ENCODE results near the gene KHDRBS1.
"Not testable (repeated sequence)": the region's sequence is repeated elsewhere in the genome, so short reads cannot be mapped to it uniquely, and the experiment has no call there.

Gene KHDRBS1

GRCh38 chr1:31987135-31987619 lies 26.5 kb upstream of the KHDRBS1 start:
- H3K4me3 ChIP-seq (ENCODE audit: low read length), result no peak overlapping the region
- peaks cover 24% of the 10 kb centered on the region for H3K4me1 ChIP-seq (ENCODE audit: control insufficient read depth, insufficient read depth, low read length)
- no peaks in the 10 kb centered on the region for H3K36me3 ChIP-seq (ENCODE audit: control insufficient read depth, insufficient read depth, low read length, severe bottlenecking)
- no peak for DNase-seq (ENCODE audit: low read depth)
- no peaks in the 10 kb centered on the region for H3K27me3 ChIP-seq (replicated peaks; ENCODE audit: control insufficient read depth, insufficient read depth, low read length)
- no peak overlapping the region for H3K9ac ChIP-seq (ENCODE audit: low read length)
- H3K9me3 ChIP-seq (ENCODE audit: control insufficient read depth, low read length), result no peaks in the 10 kb centered on the region

- Histone ChIP-seq H3K9ac (ENCODE audit: low read length) (no peak overlapping the region), H3K9me3 (ENCODE audit: control insufficient read depth, low read length) (no peaks in the 10 kb centered on the region), H3K4me3 (ENCODE audit: low read length) (no peak overlapping the region), H3K4me1 (ENCODE audit: control insufficient read depth, insufficient read depth, low read length) (peaks cover 18% of the 10 kb centered on the region), H3K27me3 (replicated peaks; ENCODE audit: control insufficient read depth, insufficient read depth, low read length) (no peaks in the 10 kb centered on the region), H3K36me3 (ENCODE audit: control insufficient read depth, insufficient read depth, low read length, severe bottlenecking) (no peaks in the 10 kb centered on the region)
- DNase-seq (ENCODE audit: low read depth), result no peak
Observed at GRCh38 chr1:31989964-31990363, 23.7 kb upstream of the KHDRBS1 start.

GRCh38 chr1:31991182-31991581 lies 22.5 kb upstream of the KHDRBS1 start:
- H3K36me3 ChIP-seq (ENCODE audit: control insufficient read depth, insufficient read depth, low read length, severe bottlenecking), result no peaks in the 10 kb centered on the region
- H3K4me3 ChIP-seq (ENCODE audit: low read length), result peak overlapping the region; percentile 53
- H3K9me3 ChIP-seq (ENCODE audit: control insufficient read depth, low read length), result no peaks in the 10 kb centered on the region
- peak overlapping the region; percentile 64 for H3K9ac ChIP-seq (ENCODE audit: low read length)
- DNase-seq (ENCODE audit: low read depth), result peak; percentile 11
- H3K27me3 ChIP-seq (replicated peaks; ENCODE audit: control insufficient read depth, insufficient read depth, low read length), result no peaks in the 10 kb centered on the region
- H3K4me1 ChIP-seq (ENCODE audit: control insufficient read depth, insufficient read depth, low read length), result peaks cover 15% of the 10 kb centered on the region

- Histone ChIP-seq H3K36me3 (ENCODE audit: control insufficient read depth, insufficient read depth, low read length, severe bottlenecking) (no peaks in the 10 kb centered on the region), H3K9me3 (ENCODE audit: control insufficient read depth, low read length) (no peaks in the 10 kb centered on the region), H3K4me3 (ENCODE audit: low read length) (no peak overlapping the region), H3K9ac (ENCODE audit: low read length) (no peak overlapping the region), H3K27me3 (replicated peaks; ENCODE audit: control insufficient read depth, insufficient read depth, low read length) (no peaks in the 10 kb centered on the region), H3K4me1 (ENCODE audit: control insufficient read depth, insufficient read depth, low read length) (peaks cover 15% of the 10 kb centered on the region)
- no peak for DNase-seq (ENCODE audit: low read depth)
Observed at GRCh38 chr1:31995263-31995662, 18.4 kb upstream of the KHDRBS1 start.

GRCh38 chr1:31996121-31996520 lies 17.5 kb upstream of the KHDRBS1 start:
- H3K9ac ChIP-seq (ENCODE audit: low read length); H3K4me3 ChIP-seq (ENCODE audit: low read length); DNase-seq (ENCODE audit: low read depth): not testable (repeated sequence)

GRCh38 chr1:32001863-32002262 lies 11.8 kb upstream of the KHDRBS1 start:
- Histone ChIP-seq H3K4me3 (ENCODE audit: low read length) (no peak overlapping the region), H3K4me1 (ENCODE audit: control insufficient read depth, insufficient read depth, low read length) (peaks cover 2% of the 10 kb centered on the region), H3K9me3 (ENCODE audit: control insufficient read depth, low read length) (no peaks in the 10 kb centered on the region), H3K36me3 (ENCODE audit: control insufficient read depth, insufficient read depth, low read length, severe bottlenecking) (no peaks in the 10 kb centered on the region), H3K27me3 (replicated peaks; ENCODE audit: control insufficient read depth, insufficient read depth, low read length) (no peaks in the 10 kb centered on the region), H3K9ac (ENCODE audit: low read length) (no peak overlapping the region)
- no peak for DNase-seq (ENCODE audit: low read depth)

More at GRCh38 chr1:31996121-31996520, 17.5 kb upstream of the KHDRBS1 start:
- not testable (repeated sequence) for H3K27me3 ChIP-seq (replicated peaks; ENCODE audit: control insufficient read depth, insufficient read depth, low read length); H3K4me1 ChIP-seq (ENCODE audit: control insufficient read depth, insufficient read depth, low read length); H3K36me3 ChIP-seq (ENCODE audit: control insufficient read depth, insufficient read depth, low read length, severe bottlenecking); H3K9me3 ChIP-seq (ENCODE audit: control insufficient read depth, low read length)

GRCh38 chr1:32002285-32002684 lies 11.4 kb upstream of the KHDRBS1 start:
- H3K36me3 ChIP-seq (ENCODE audit: control insufficient read depth, insufficient read depth, low read length, severe bottlenecking); H3K9ac ChIP-seq (ENCODE audit: low read length); H3K4me1 ChIP-seq (ENCODE audit: control insufficient read depth, insufficient read depth, low read length); H3K9me3 ChIP-seq (ENCODE audit: control insufficient read depth, low read length); H3K27me3 ChIP-seq (replicated peaks; ENCODE audit: control insufficient read depth, insufficient read depth, low read length); DNase-seq (ENCODE audit: low read depth); H3K4me3 ChIP-seq (ENCODE audit: low read length): not testable (repeated sequence)

- DNase-seq (ENCODE audit: low read depth), result no peak
- Histone ChIP-seq H3K4me3 (ENCODE audit: low read length) (no peak overlapping the region), H3K4me1 (ENCODE audit: control insufficient read depth, insufficient read depth, low read length) (peaks cover 2% of the 10 kb centered on the region), H3K36me3 (ENCODE audit: control insufficient read depth, insufficient read depth, low read length, severe bottlenecking) (no peaks in the 10 kb centered on the region), H3K9me3 (ENCODE audit: control insufficient read depth, low read length) (no peaks in the 10 kb centered on the region), H3K9ac (ENCODE audit: low read length) (no peak overlapping the region), H3K27me3 (replicated peaks; ENCODE audit: control insufficient read depth, insufficient read depth, low read length) (no peaks in the 10 kb centered on the region)
Observed at GRCh38 chr1:32005522-32005921, 8.1 kb upstream of the KHDRBS1 start.

GRCh38 chr1:32007591-32007940 lies 6.1 kb upstream of the KHDRBS1 start:
- Histone ChIP-seq H3K4me1 (ENCODE audit: control insufficient read depth, insufficient read depth, low read length) (peaks cover 2% of the 10 kb centered on the region), H3K4me3 (ENCODE audit: low read length) (no peak overlapping the region), H3K36me3 (ENCODE audit: control insufficient read depth, insufficient read depth, low read length, severe bottlenecking) (no peaks in the 10 kb centered on the region), H3K27me3 (replicated peaks; ENCODE audit: control insufficient read depth, insufficient read depth, low read length) (no peaks in the 10 kb centered on the region), H3K9ac (ENCODE audit: low read length) (no peak overlapping the region), H3K9me3 (ENCODE audit: control insufficient read depth, low read length) (no peaks in the 10 kb centered on the region)
- no peak for DNase-seq (ENCODE audit: low read depth)

GRCh38 chr1:32010246-32010645 lies 3.4 kb upstream of the KHDRBS1 start:
- no peak overlapping the region for H3K4me3 ChIP-seq (ENCODE audit: low read length)
- no peaks in the 10 kb centered on the region for H3K9me3 ChIP-seq (ENCODE audit: control insufficient read depth, low read length)
- no peak overlapping the region for H3K9ac ChIP-seq (ENCODE audit: low read length)
- H3K27me3 ChIP-seq (replicated peaks; ENCODE audit: control insufficient read depth, insufficient read depth, low read length), result no peaks in the 10 kb centered on the region
- DNase-seq (ENCODE audit: low read depth), result no peak
- H3K36me3 ChIP-seq (ENCODE audit: control insufficient read depth, insufficient read depth, low read length, severe bottlenecking), result no peaks in the 10 kb centered on the region
- H3K4me1 ChIP-seq (ENCODE audit: control insufficient read depth, insufficient read depth, low read length), result peaks cover 5% of the 10 kb centered on the region

- H3K4me1 ChIP-seq (ENCODE audit: control insufficient read depth, insufficient read depth, low read length), result peaks cover 21% of the 10 kb centered on the region
- peaks cover 4% of the 10 kb centered on the region for H3K36me3 ChIP-seq (ENCODE audit: control insufficient read depth, insufficient read depth, low read length, severe bottlenecking)
- no peaks in the 10 kb centered on the region for H3K27me3 ChIP-seq (replicated peaks; ENCODE audit: control insufficient read depth, insufficient read depth, low read length)
- DNase-seq (ENCODE audit: low read depth), result no peak
- H3K9me3 ChIP-seq (ENCODE audit: control insufficient read depth, low read length), result no peaks in the 10 kb centered on the region
- peak overlapping the region; percentile 100 for H3K9ac ChIP-seq (ENCODE audit: low read length)
- H3K4me3 ChIP-seq (ENCODE audit: low read length), result peak overlapping the region; percentile 89
Observed at GRCh38 chr1:32012709-32013385, 821 bp upstream of the KHDRBS1 start.

Measured in adipocyte (in vitro differentiated cells).